Urothelium cell line (cell line): Measurements from ENCODE around the gene CDCP1.
A peak's percentile ranks its signal among the peaks of the same experiment; 100 is the strongest.

ENCODE experiments used
- DNase-seq: peaks from one replicate; pipeline ENCODE4 v3.0.0; 2011; ENCODE audit warnings: low spot score, mixed read lengths
- FAIRE-seq: peaks from 2 replicates; lab custom pipeline; 2011; peaks lifted over from hg19 to GRCh38; lab: Jason Lieb, UNC

The CDCP1 gene

GRCh38 chr3:45139372-45140140 lies 6.6 kb downstream of the CDCP1 start:
- no peak for DNase-seq
- FAIRE-seq, result no peak

- no peak for DNase-seq
- no peak for FAIRE-seq
Observed at GRCh38 chr3:45137656-45138181, 8.5 kb downstream of the CDCP1 start.

DNA sequence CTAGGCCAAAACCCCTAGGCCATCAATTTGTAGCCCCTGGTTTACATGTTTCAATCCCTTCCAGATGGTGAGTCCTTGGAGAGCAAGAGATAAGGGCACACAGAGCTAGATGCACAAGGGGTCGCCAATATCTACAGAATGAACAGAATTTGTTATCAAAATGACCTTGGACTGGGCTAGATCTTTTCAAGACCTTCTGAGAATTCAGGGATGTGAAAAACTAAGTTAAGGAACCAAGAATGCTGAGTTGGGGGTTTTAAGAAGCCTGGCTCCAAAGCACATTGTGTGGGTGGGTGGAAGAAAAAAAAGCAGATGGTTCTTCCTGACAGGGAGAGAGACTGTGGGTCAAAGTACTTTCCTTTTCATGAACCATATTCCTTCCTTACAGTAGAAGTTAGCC lies 10.2 kb downstream of the CDCP1 start:
- DNase-seq (no peak), FAIRE-seq (no peak)

- DNase-seq (no peak), FAIRE-seq (no peak)
Observed at GRCh38 chr3:45134758-45135521, 11.2 kb downstream of the CDCP1 start.

DNA sequence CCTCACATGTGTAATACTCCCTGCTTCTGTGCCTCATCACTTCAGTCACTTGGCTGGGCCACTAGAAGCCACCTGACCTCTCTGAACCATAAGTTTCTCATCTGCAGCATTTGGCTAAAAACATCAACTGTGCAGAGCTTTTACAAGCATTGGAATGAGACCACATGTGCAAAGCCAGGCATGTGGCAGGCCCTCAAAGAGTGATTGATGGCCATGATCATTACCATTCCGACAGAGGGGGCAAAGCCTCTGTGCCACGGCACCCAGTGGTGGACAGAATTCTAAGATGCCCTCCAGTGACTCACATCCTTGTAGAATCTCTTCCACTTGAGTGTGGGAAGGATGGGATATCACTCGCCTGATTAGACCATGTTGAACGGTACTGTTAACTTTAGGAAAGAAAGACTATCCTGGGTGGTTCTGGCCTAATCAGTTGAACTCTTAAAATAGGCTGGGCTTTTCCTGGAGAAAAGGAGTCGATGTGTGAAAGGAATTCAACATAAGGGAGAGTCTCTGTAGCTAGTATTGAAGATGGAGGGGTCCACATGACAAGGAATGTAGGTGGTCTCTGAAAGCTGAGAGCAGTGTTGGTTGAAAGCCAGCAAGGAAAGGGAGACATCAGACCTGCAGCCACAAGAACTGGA lies 13.5 kb downstream of the CDCP1 start:
- peak; percentile 9 for FAIRE-seq

DNA sequence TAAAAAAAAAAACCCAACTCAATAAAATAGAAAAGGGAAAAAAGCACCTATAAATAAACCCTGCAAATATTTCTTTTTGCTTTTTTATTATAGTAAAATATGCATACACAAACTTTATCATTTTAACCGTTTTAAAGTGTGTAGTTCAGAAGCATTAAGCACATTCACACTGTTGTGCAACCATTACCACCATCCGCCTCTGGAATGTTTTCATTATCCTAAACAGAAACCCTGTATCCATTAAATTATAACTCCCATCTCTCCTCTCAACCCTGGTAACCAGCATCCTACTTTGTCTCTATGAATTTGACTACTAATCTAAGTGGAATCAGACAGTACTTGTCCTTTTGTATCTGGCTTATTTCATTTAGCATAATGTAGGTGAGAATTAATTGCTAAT lies 15.0 kb downstream of the CDCP1 start:
- FAIRE-seq, result no peak
- no peak for DNase-seq

More for the DNA sequence above, 13.5 kb downstream of the CDCP1 start:
- DNase-seq, result no peak

- DNase-seq (no peak), FAIRE-seq (no peak)
Observed at GRCh38 chr3:45130476-45130875, 15.7 kb downstream of the CDCP1 start.

GRCh38 chr3:45128950-45129349 lies 17.2 kb downstream of the CDCP1 start:
- FAIRE-seq (no peak), DNase-seq (no peak)

- no peak for DNase-seq
- no peak for FAIRE-seq
Observed at GRCh38 chr3:45127130-45127822, 18.9 kb downstream of the CDCP1 start.

DNA sequence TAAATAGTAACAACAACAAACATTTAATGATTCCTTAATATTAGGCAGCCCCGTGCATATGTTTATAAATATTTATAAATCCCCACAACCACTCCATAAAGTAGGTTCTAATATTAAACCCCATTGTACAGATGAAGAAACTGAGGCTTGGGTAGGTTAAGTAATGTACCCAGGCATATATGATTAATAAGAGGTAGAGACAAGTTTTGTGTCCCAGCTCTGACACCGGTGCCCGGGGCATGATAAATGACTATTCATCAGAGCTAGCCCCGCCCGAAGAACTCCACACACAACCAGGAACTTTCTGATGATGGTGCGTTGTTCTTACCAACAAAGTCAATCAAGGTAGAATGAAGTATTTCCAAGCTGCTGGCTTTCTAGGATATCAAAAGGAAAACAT lies 19.4 kb downstream of the CDCP1 start:
- FAIRE-seq (peak; percentile 71), DNase-seq (no peak)

- FAIRE-seq, result no peak
Observed at GRCh38 chr3:45125550-45126026, 20.6 kb downstream of the CDCP1 start.

DNA sequence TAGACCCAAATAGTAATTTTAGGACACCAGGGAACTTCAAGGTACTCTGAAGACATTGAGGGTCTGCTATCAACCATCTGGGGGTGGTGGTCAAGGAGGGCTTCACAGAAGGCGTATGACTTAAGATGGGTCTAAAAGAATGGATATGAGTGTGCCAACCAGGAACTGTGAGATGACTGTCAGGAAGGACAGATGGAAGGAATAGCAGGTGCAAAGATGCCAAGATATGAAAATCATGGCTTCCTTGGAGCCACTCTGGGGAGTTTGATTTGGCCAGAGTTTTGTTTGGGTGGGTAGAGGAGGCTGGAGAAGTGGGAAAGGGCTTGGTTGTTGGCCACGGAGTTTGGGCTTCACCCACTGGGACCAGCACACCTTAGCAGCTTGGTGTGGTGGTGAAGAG lies 21.2 kb downstream of the CDCP1 start:
- FAIRE-seq (no peak), DNase-seq (no peak)

More at GRCh38 chr3:45125550-45126026, 20.6 kb downstream of the CDCP1 start:
- DNase-seq, result no peak

DNA sequence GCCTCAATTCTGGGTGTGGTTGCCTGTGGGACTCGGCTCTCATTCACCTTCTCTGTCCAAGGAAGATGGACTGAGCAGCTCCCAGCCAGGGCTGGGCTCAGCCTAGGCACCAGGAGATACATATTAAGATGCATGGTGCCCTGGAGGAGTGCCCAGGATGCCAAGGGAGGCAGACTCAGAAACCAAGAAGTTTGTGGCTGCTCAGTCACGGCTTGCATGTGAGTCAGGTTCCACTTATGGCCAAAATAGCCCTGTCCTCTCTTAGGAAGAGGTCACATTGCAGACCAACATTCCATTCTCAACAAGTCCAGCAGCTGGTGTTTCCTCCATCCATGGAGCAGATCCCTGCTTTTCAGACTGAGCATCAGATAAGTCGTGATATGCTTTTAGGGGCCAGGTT lies 21.8 kb downstream of the CDCP1 start:
- DNase-seq (peak; percentile 53), FAIRE-seq (peak; percentile 86)

DNA sequence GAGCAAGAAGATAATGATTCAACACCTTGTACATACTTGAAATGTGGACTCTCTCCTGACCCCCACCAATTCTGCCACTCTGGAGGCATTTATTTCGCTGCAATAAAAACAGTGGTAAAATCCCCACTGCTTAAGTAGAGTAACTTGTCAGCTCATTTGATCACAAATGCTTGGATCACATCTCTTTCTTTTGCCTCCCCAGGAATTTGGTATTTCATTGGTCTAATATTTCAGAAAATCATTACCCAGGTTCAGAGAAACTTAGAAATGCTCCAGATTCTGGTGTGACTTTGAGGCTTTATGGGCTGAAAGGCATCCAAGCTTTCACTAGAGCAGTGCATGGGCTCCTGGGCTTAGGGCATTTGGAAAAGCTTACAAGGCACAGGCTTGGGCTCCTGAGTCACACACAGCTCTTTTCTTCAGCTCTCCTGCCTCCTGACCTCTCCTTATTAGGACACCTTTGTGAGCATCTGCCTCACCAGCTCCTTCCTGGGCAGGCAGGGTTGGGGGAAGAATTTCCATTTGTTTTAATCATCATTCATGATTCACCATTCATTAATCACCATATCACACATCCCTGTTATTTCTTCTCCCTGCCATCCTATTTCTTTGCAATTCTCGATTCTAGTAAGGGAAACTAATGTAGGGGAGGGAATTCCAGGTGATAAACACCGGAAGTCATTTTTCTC lies 22.5 kb downstream of the CDCP1 start:
- peak; percentile 71 for DNase-seq

GRCh38 chr3:45123030-45123429 lies 23.1 kb downstream of the CDCP1 start:
- DNase-seq, result no peak
- no peak for FAIRE-seq

More for the DNA sequence above, 22.5 kb downstream of the CDCP1 start:
- FAIRE-seq, result peak; percentile 58

- no peak for DNase-seq
- no peak for FAIRE-seq
Observed at GRCh38 chr3:45120359-45121158, 25.6 kb downstream of the CDCP1 start.

GRCh38 chr3:45119824-45120358 lies 26.3 kb downstream of the CDCP1 start:
- DNase-seq, result no peak
- no peak for FAIRE-seq

DNA sequence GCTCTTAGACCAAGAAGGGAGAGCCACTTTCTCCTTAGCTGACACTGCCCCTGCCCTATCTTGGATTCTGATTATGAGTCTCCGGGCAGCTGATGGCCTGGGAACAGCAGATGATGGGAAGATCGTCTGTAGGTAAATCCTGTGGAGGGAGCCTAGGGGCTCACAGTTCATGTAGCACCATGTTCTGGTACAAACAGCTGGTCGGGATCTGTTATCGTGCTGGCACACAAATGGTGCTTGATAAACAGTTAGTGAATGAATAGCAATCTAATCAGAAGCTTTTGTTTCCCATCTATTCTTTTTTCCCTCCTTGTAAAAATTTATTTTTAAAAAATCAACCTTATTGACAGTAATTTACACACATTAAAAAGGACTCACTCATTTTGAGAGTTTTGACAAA lies 26.8 kb downstream of the CDCP1 start:
- no peak for FAIRE-seq

DNA sequence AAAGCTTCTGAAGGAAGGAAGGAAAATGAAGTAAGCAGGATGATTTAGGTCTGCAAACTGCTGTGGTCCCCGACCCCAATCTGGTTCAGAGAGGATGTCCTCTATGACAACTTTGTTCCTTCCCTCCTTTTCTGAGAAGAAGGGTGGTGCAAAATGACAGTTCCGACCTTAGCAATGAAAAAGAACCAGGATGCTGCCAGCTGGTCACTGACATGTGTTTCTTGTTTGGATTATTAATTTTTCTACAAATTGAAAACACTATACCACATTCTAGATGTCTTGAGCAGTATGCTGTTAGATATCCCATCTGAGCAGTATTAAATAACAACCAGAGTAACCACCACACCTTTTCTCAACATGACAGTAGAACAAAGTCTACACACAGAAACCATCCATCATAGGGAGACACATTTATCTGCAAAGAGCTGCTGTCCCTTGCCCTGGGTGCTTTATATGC lies 27.5 kb downstream of the CDCP1 start:
- DNase-seq (no peak), FAIRE-seq (no peak)

More for the DNA sequence above, 26.8 kb downstream of the CDCP1 start:
- no peak for DNase-seq
